HG02884 (cell line): ENCODE measurements around the gene CSNK1A1.
A peak's percentile ranks its signal among the peaks of the same experiment; 100 is the strongest.

Source experiments
- ATAC-seq: cut with Tn5 transposase; IDR thresholded peaks from one replicate; pipeline ENCODE4 v1.9.1; 2021; ENCODE audit warnings: mild to moderate bottlenecking, moderate library complexity; ENCODE audit not compliant: unreplicated experiment

The CSNK1A1 gene

GRCh38 chr5:149575131-149575530 lies 23.9 kb upstream of the CSNK1A1 start:
- no peak for ATAC-seq

- no peak for ATAC-seq
These were observed 21.5 kb upstream of the CSNK1A1 start for GRCh38 chr5:149572576-149573231.

- no peak for ATAC-seq
These were observed 20.9 kb upstream of the CSNK1A1 start for GRCh38 chr5:149572170-149572569.

- ATAC-seq = no peak
These were observed 16.0 kb upstream of the CSNK1A1 start for GRCh38 chr5:149567226-149567625.

GRCh38 chr5:149564542-149565140 lies 13.4 kb upstream of the CSNK1A1 start:
- ATAC-seq = peak; percentile 85

GRCh38 chr5:149563466-149563865 lies 12.2 kb upstream of the CSNK1A1 start:
- ATAC-seq = no peak

GRCh38 chr5:149561848-149562247 lies 10.6 kb upstream of the CSNK1A1 start:
- ATAC-seq = no peak

GRCh38 chr5:149559706-149560105 lies 8.5 kb upstream of the CSNK1A1 start:
- no peak for ATAC-seq

- no peak for ATAC-seq
These were observed 1.4 kb upstream of the CSNK1A1 start for GRCh38 chr5:149552553-149553160.

GRCh38 chr5:149552038-149552494 lies 827 bp upstream of the CSNK1A1 start:
- ATAC-seq = no peak

GRCh38 chr5:149550594-149551226 lies 529 bp downstream of the CSNK1A1 start:
- ATAC-seq = peak; percentile 2

GRCh38 chr5:149550268-149550583 lies 1.0 kb downstream of the CSNK1A1 start:
- ATAC-seq = no peak

- ATAC-seq = no peak
These were observed 1.6 kb downstream of the CSNK1A1 start for GRCh38 chr5:149549461-149550267.

GRCh38 chr5:149546974-149547373 lies 4.3 kb downstream of the CSNK1A1 start:
- ATAC-seq = no peak

- no peak for ATAC-seq
These were observed 5.9 kb downstream of the CSNK1A1 start for GRCh38 chr5:149545327-149545726.

GRCh38 chr5:149544028-149544420 lies 7.2 kb downstream of the CSNK1A1 start:
- no peak for ATAC-seq

GRCh38 chr5:149543361-149544027 lies 7.7 kb downstream of the CSNK1A1 start:
- ATAC-seq = no peak

- no peak for ATAC-seq
These were observed 9.3 kb downstream of the CSNK1A1 start for GRCh38 chr5:149541893-149542292.

- no peak for ATAC-seq
These were observed 11.2 kb downstream of the CSNK1A1 start for GRCh38 chr5:149540089-149540488.

- ATAC-seq = no peak
These were observed 13.8 kb downstream of the CSNK1A1 start for GRCh38 chr5:149537374-149537975.
